ENCODE data around the gene NFKBIE.

- TF ChIP-seq CTCF (IDR thresholded peaks at IDR 0.05) (no peak), POLR2A (IDR thresholded peaks at IDR 0.05; ENCODE audit: low read depth) (no peak)
These were observed 39.6 kb downstream of the NFKBIE start for GRCh38 chr6:44225579-44226325.

Measured in esophagus muscularis mucosa (tissue), 3 donors.